SK-N-SH (cell line): Measurements from ENCODE around the gene IGFBP7. TPM values are rescaled to one million over a fixed set of nuclear protein-coding genes. Genes with fewer than 3 reads are reported as not detected.

Experiments used
- CTCF ChIA-PET: fragments of 300-600, 350-600 bp; formaldehyde crosslinking; extraction: SDS; loops from one replicate; lab custom pipeline; 2021; lab: Yijun Ruan, JAX
- POLR2A ChIA-PET: fragments of 350-600 bp; sonication (Branson Sonifier 250); formaldehyde crosslinking; extraction: SDS; loops from one replicate; lab custom pipeline; 2020; ENCODE audit warnings: antibody characterized with exemption, inconsistent platforms; lab: Yijun Ruan, JAX
- DNase-seq: peaks from one replicate; pipeline ENCODE4 v3.0.0; 2012
- H2AFZ ChIP-seq: fragments of 200-600 bp; sonication (generic); 2 replicates; pipeline ENCODE4 v1.8.1; 2016; ENCODE audit warnings: antibody characterized with exemption, mild to moderate bottlenecking, low read depth
- H3F3A ChIP-seq: fragments of 200-600 bp; sonication (generic); replicated peaks from 2 replicates; pipeline ENCODE3; 2016; ENCODE audit warnings: antibody characterized with exemption, mild to moderate bottlenecking; ENCODE audit not compliant: insufficient read depth
- H3K27ac ChIP-seq, 2 experiments: fragments of 200-500 bp in 1 of 2; fragments of 200-600 bp in 1 of 2; sonication (Bioruptor generic) in 1 of 2; sonication (generic), shearing (Covaris generic) in 1 of 2; 2 replicates each; pipeline versions ENCODE4 v1.5.1 to v1.6.1; 2014 to 2016; ENCODE audit warnings: low read depth in 2 of 2, inconsistent platforms in 1 of 2, low read length in 1 of 2, mild to moderate bottlenecking in 1 of 2, mixed read lengths in 1 of 2
- H3K27me3 ChIP-seq: fragments of 200-600 bp; sonication (generic), shearing (Covaris generic); 2 replicates; pipeline ENCODE4 v1.6.1; 2016; ENCODE audit warnings: mixed run types; ENCODE audit not compliant: insufficient read depth
- H3K36me3 ChIP-seq, 2 experiments: fragments of 200-500 bp in 1 of 2; fragments of 200-600 bp in 1 of 2; sonication (Bioruptor generic) in 1 of 2; sonication (generic) in 1 of 2; replicated peaks in 1 of 2; 2 replicates each; pipeline versions ENCODE3 to v1.5.1; 2014 to 2016; ENCODE audit warnings: low read length in 1 of 2, mild to moderate bottlenecking in 1 of 2; ENCODE audit not compliant: insufficient read depth in 2 of 2, control insufficient read depth in 1 of 2
- H3K4me1 ChIP-seq, 2 experiments: fragments of 200-500 bp in 1 of 2; fragments of 200-600 bp in 1 of 2; sonication (Bioruptor generic) in 1 of 2; sonication (generic), shearing (Covaris generic) in 1 of 2; 2 replicates each; pipeline versions ENCODE4 v1.5.1 to v1.6.1; 2014 to 2016; ENCODE audit warnings: low read depth in 1 of 2, low read length in 1 of 2, mixed run types in 1 of 2; ENCODE audit not compliant: insufficient read depth in 2 of 2, control insufficient read depth in 1 of 2
- H3K4me2 ChIP-seq: fragments of 200-600 bp; sonication (generic), shearing (Covaris generic); 2 replicates; pipeline ENCODE4 v1.6.1; 2017; ENCODE audit warnings: mixed run types
- H3K4me3 ChIP-seq, 2 experiments: fragments of 200-500 bp in 1 of 2; fragments of 200-600 bp in 1 of 2; sonication (Bioruptor generic) in 1 of 2; sonication (generic), shearing (Covaris generic) in 1 of 2; 2 replicates each; pipeline versions ENCODE4 v1.5.1 to v1.8.1; 2014 to 2016; ENCODE audit warnings: low read depth in 2 of 2, inconsistent platforms in 1 of 2, low read length in 1 of 2, mild to moderate bottlenecking in 1 of 2, mixed read lengths in 1 of 2, moderate library complexity in 1 of 2
- H3K79me2 ChIP-seq: fragments of 200-600 bp; sonication (generic); 2 replicates; pipeline ENCODE4 v1.8.1; 2017; ENCODE audit warnings: mild to moderate bottlenecking; ENCODE audit not compliant: insufficient read depth
- H3K9ac ChIP-seq: fragments of 200-600 bp; sonication (generic); 2 replicates; pipeline ENCODE4 v1.6.1; 2017; ENCODE audit warnings: mixed run types
- H3K9me2 ChIP-seq: fragments of 200-600 bp; sonication (generic); 2 replicates; pipeline ENCODE4 v1.6.1; 2017; ENCODE audit warnings: mixed run types
- H3K9me3 ChIP-seq: fragments of 200-600 bp; sonication (generic); 2 replicates; pipeline ENCODE4 v1.6.1; 2017; ENCODE audit warnings: mixed run types, mild to moderate bottlenecking, moderate library complexity
- H4K20me1 ChIP-seq: fragments of 200-600 bp; sonication (generic); 2 replicates; pipeline ENCODE4 v1.6.1; 2017; ENCODE audit warnings: mild to moderate bottlenecking, mixed run types; ENCODE audit not compliant: insufficient read depth
- EP300 ChIP-seq, 2 experiments: IDR thresholded peaks; 2 replicates each; pipeline versions ENCODE4 v1.4.0 to v1.6.1; 2012; ENCODE audit warnings: borderline replicate concordance in 1 of 2, low read depth in 1 of 2, low read length in 1 of 2
- EZH2phosphoT487 ChIP-seq: fragments of 200-600 bp; sonication (generic); IDR thresholded peaks from 2 replicates; pipeline ENCODE4 v1.6.1; 2017; ENCODE audit warnings: low read depth, mixed run types, mild to moderate bottlenecking, antibody characterized with exemption, moderate library complexity, borderline replicate concordance
- GABPA ChIP-seq: IDR thresholded peaks from 2 replicates; pipeline ENCODE4 v1.4.0; 2012; ENCODE audit warnings: low read depth, mild to moderate bottlenecking
- IRF3 ChIP-seq: fragments of 150-350 bp; IDR thresholded peaks from 2 replicates; pipeline ENCODE4 v1.6.1; 2016; ENCODE audit warnings: mild to moderate bottlenecking, low read depth, low read length
- JUND ChIP-seq: IDR thresholded peaks from 2 replicates; pipeline ENCODE4 v1.4.0; 2012
- MAX ChIP-seq: IDR thresholded peaks from 2 replicates; pipeline ENCODE4 v1.4.0; 2012; ENCODE audit warnings: low read depth
- NFIC ChIP-seq: IDR thresholded peaks from 2 replicates; pipeline ENCODE4 v1.4.0; 2012; ENCODE audit warnings: borderline replicate concordance
- NRF1 ChIP-seq: IDR thresholded peaks from 2 replicates; pipeline ENCODE4 v1.6.1; 2012; ENCODE audit warnings: low read depth, mild to moderate bottlenecking, low read length
- REST ChIP-seq: IDR thresholded peaks from 2 replicates; pipeline ENCODE4 v1.6.1; 2012; ENCODE audit warnings: mild to moderate bottlenecking, low read depth, low read length, moderate library complexity
- SIN3A ChIP-seq: IDR thresholded peaks from 2 replicates; pipeline ENCODE4 v1.6.1; 2012; ENCODE audit warnings: low read depth, mild to moderate bottlenecking, low read length, moderate library complexity, borderline replicate concordance
- TEAD4 ChIP-seq: IDR thresholded peaks from 2 replicates; pipeline ENCODE4 v1.4.0; 2012; ENCODE audit warnings: mild to moderate bottlenecking, borderline replicate concordance; ENCODE audit not compliant: insufficient read depth
- WGBS: methylation state at CpG from one replicate; pipeline ENCODE4 v1.1.6; 2017; ENCODE audit warnings: low lambda C conversion rate; 5-methylcytosine and 5-hydroxymethylcytosine counted together
- polyA plus RNA-seq, 3 experiments: library from polyadenylated mRNA; depleted of rRNA; stranded (reverse); fragments of >200 nt; gene quantifications; 2 replicates each; pipeline ENCODE4 v1.2.3, GENCODE V29; 2012

IGFBP7 gene
- polyA plus RNA-seq, 1 of the 3 experiments (the other 2 are of a cell fraction), result 0.38 TPM

- POLR2A ChIA-PET, result no interaction called here
- DNase-seq, result no peak
- Histone ChIP-seq H3K27ac (0 out of 4 replicates have a peak overlapping the region, but pooled peaks of 1 of the 2 experiments have one; percentile 16), H3K4me3 (no peak overlapping the region), H3K27me3 (no peaks in the 10 kb centered on the region), H3K4me2 (no peak overlapping the region), H3K79me2 (no peaks in the 10 kb centered on the region), H3K9me2 (no peaks in the 10 kb centered on the region), H3K9ac (no peak overlapping the region), H3F3A (peaks cover 13% of the 10 kb centered on the region)
- CTCF ChIA-PET, result interaction anchor here (0.6 to 1.9 kb wide), 4 partner anchors 16 to 909 kb away, joined by 3 to 5 read pairs (median 4); partner anchors contain the start of gene IGFBP7
- no peak for TF ChIP-seq TEAD4
- no peak for TF ChIP-seq MAX
- no peak for TF ChIP-seq NFIC
- TF ChIP-seq SIN3A, result no peak
- TF ChIP-seq EP300 (IDR thresholded peaks at IDR 0.05; ENCODE audit: borderline replicate concordance in 1 of 2, low read depth in 1 of 2, low read length in 1 of 2), result no peak
- TF ChIP-seq REST, result no peak
- TF ChIP-seq, all 33 proteins: peak for 0
- 58% methylated on average over 3 of the region's 3 CpGs for WGBS
- no peaks in the 10 kb centered on the region for H3K36me3 ChIP-seq
- H2AFZ ChIP-seq, result peak overlapping the region; percentile 40
- peaks cover 4 to 5% of the 10 kb centered on the region in 2 experiments; a peak in 1 of 4 replicates for H3K4me1 ChIP-seq
- H4K20me1 ChIP-seq, result no peaks in the 10 kb centered on the region
- no peaks in the 10 kb centered on the region for H3K9me3 ChIP-seq
Measured at GRCh38 chr4:57091657-57092162, 18.5 kb downstream of the IGFBP7 start.

GRCh38 chr4:57090079-57090478 lies 20.1 kb downstream of the IGFBP7 start:
- peaks cover 4 to 5% of the 10 kb centered on the region in 2 experiments; a peak in 1 of 4 replicates for H3K4me1 ChIP-seq
- H3K36me3 ChIP-seq, result no peaks in the 10 kb centered on the region
- H2AFZ ChIP-seq, result no peak overlapping the region
- H3K9me3 ChIP-seq, result no peaks in the 10 kb centered on the region
- H3K27ac ChIP-seq, result no peak overlapping the region
- no peaks in the 10 kb centered on the region for H3K79me2 ChIP-seq
- H3K4me3 ChIP-seq, result no peak overlapping the region
- no peaks in the 10 kb centered on the region for H3K9me2 ChIP-seq
- H3K27me3 ChIP-seq, result no peaks in the 10 kb centered on the region
- no peak overlapping the region for H3K4me2 ChIP-seq
- no peak overlapping the region for H3K9ac ChIP-seq
- DNase-seq, result no peak
- WGBS, result 83% methylated on average over 3 of the region's 3 CpGs
- no peaks in the 10 kb centered on the region for H4K20me1 ChIP-seq
- H3F3A ChIP-seq, result peaks cover 9% of the 10 kb centered on the region
- ChIA-PET POLR2A (no interaction called here), CTCF (interaction anchor here (1.7 kb wide), 1 partner anchor 52 kb away, joined by 5 read pairs; no protein-coding TSS in a partner anchor)
- no peak for TF ChIP-seq JUND
- no peak for TF ChIP-seq IRF3
- no peak for TF ChIP-seq EZH2phosphoT487
- TF ChIP-seq GABPA, result no peak
- TF ChIP-seq NRF1, result no peak
